Tibial nerve (tissue), 3 donors: Measurements from ENCODE around the gene VDR.

Experiments used
- CTCF ChIP-seq, 5 experiments: fragments of 200-600 bp in 3 of 5; fragments of 450-650 bp in 2 of 5; sonication (generic) in 3 of 5; IDR thresholded peaks; one replicate each; pipeline ENCODE4 v1.5.1; 2016 to 2019; ENCODE audit warnings: antibody characterized with exemption in 5 of 5, mild to moderate bottlenecking in 3 of 5, moderate library complexity in 2 of 5
- POLR2A ChIP-seq, 2 donors: fragments of 450-650 bp; IDR thresholded peaks; one replicate each; pipeline ENCODE4 v1.6.1; 2017; ENCODE audit warnings: antibody characterized with exemption in 2 of 2, mild to moderate bottlenecking in 2 of 2, moderate library complexity in 2 of 2

GRCh38 chr12:47942614-47943225 is 37.9 kb upstream of the VDR start:
- TF ChIP-seq CTCF (IDR thresholded peaks at IDR 0.05) (no peak), POLR2A (IDR thresholded peaks at IDR 0.05) (no peak)
